Islet of Langerhans (tissue), 1 donor: ENCODE results near the gene MAX.
"Not testable (repeated sequence)": the region's sequence is repeated elsewhere in the genome, so short reads cannot be mapped to it uniquely, and the experiment has no call there.

Experiments
- FAIRE-seq: peaks from one replicate; lab custom pipeline; 2011; peaks lifted over from hg19 to GRCh38; lab: Jason Lieb, UNC

MAX gene

GRCh38 chr14:65103150-65103760, 938 bp upstream of the MAX start:
- no peak for FAIRE-seq

- no peak for FAIRE-seq
Measured at GRCh38 chr14:65101631-65102440, 481 bp downstream of the MAX start.

- no peak for FAIRE-seq
Measured at GRCh38 chr14:65100922-65101541, 1.3 kb downstream of the MAX start.

GRCh38 chr14:65098586-65098985, 3.7 kb downstream of the MAX start:
- no peak for FAIRE-seq

- no peak for FAIRE-seq
Measured at GRCh38 chr14:65096323-65097089, 5.8 kb downstream of the MAX start.

GRCh38 chr14:65095633-65096205, 6.6 kb downstream of the MAX start:
- FAIRE-seq, result no peak

- FAIRE-seq, result no peak
Measured at GRCh38 chr14:65092349-65092748, 10.0 kb downstream of the MAX start.

- not testable (repeated sequence) for FAIRE-seq
Measured at GRCh38 chr14:65087835-65088234, 14.5 kb downstream of the MAX start.

- not testable (repeated sequence) for FAIRE-seq
Measured at GRCh38 chr14:65086686-65087085, 15.6 kb downstream of the MAX start.

- FAIRE-seq, result no peak
Measured at GRCh38 chr14:65084554-65085505, 17.5 kb downstream of the MAX start.

- no peak for FAIRE-seq
Measured at GRCh38 chr14:65082930-65083329, 19.4 kb downstream of the MAX start.

- FAIRE-seq, result no peak
Measured at GRCh38 chr14:65080960-65081747, 21.2 kb downstream of the MAX start.

- FAIRE-seq, result no peak
Measured at GRCh38 chr14:65079768-65080167, 22.5 kb downstream of the MAX start.

GRCh38 chr14:65079201-65079600, 23.1 kb downstream of the MAX start:
- no peak for FAIRE-seq

GRCh38 chr14:65077318-65077717, 25.0 kb downstream of the MAX start:
- no peak for FAIRE-seq

GRCh38 chr14:65075628-65076325, 26.5 kb downstream of the MAX start:
- no peak for FAIRE-seq

GRCh38 chr14:65074449-65075150, 27.7 kb downstream of the MAX start:
- FAIRE-seq, result no peak

- no peak for FAIRE-seq
Measured at GRCh38 chr14:65073605-65074201, 28.6 kb downstream of the MAX start.

GRCh38 chr14:65072937-65073336, 29.4 kb downstream of the MAX start:
- FAIRE-seq, result no peak
